ENCODE measurements around the gene ARPC3. TPM values are rescaled to one million over a fixed set of nuclear protein-coding genes. Genes with fewer than 3 reads are reported as not detected.
A peak's percentile ranks its signal among the peaks of the same experiment; 100 is the strongest.
"Not testable (repeated sequence)": the region's sequence is repeated elsewhere in the genome, so short reads cannot be mapped to it uniquely, and the experiment has no call there.

The ARPC3 gene
- total and polyA plus RNA-seq, 7 donors, result 52.7 to 168 (median 71.6) TPM

DNA sequence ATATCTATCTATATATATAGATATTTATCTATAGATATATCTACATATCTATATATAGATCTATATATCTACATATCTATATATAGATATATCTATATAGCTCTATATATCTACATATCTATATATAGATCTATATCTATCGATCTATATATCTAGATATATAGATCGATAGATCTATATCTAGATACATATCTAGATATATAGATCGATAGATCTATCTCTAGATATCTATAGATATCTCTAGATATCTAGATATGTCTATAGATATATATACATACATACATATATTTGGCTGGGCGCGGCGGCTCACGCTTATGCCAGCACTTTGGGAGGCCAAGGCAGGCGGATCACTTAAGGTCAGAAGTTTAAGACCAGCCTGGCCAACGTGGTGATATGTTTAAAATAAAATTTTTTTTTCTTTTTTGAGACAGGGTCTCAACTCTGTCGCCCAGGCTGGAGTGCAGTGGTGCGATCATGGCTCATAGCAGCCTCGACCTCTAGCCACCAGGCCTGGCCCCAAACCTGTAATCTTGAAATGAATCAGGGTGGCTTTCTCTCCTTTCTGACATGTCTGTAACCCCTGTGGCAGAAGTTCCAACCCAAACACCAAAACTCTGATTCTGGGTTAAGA lies 18.1 kb downstream of the ARPC3 start:
- 88% methylated on average over 12 of the region's 12 CpGs for WGBS, 3 donors
- H3K4me3 ChIP-seq, result peak overlapping the region; percentile 68
- DNase-seq, result no peak
- H3K4me1 ChIP-seq, result no peaks in the 10 kb centered on the region
- ATAC-seq, result no peak
- H3K9me3 ChIP-seq, result no peaks in the 10 kb centered on the region
- peaks cover 0 to 33% of the 10 kb centered on the region in 2 donors for H3K36me3 ChIP-seq (ENCODE audit: insufficient read depth in 1 of 2, low read depth in 1 of 2)
- no peaks in the 10 kb centered on the region for H3K27me3 ChIP-seq (ENCODE audit: insufficient read depth in 3 of 3, low read length in 2 of 3)
- intact Hi-C loops (cut with DNase I), result loop anchor here (2.0 to 5.0 kb wide), 2 partner anchors 330 to 331 kb away; no protein-coding TSS in a partner anchor
- TF ChIP-seq CTCF (IDR thresholded peaks at IDR 0.05), result no peak
- H3K27ac ChIP-seq, result no peak overlapping the region

DNA sequence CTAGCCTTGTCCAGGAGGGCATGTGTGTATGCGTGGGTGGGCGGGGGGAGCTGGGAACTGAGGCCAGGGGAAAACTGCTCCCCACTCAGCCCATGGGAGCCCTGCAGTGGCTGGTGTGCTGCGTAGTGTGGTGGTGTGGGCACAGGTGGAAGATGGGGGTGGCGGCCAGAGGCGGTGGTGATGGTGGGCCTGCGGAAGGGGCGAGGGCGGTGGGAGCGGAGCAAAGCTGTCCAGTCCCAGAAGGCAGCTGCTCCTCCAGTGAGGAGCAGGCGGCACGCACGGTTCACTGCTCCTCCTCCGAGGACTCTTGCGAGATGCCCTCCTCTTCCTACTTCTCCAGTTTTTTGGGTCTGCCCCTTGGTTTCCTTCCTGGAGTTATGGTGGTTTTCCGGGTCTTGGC lies 20.5 kb downstream of the ARPC3 start:
- H3K4me1 ChIP-seq; H3K27me3 ChIP-seq (ENCODE audit: insufficient read depth in 3 of 3, low read length in 2 of 3); ATAC-seq; DNase-seq; H3K36me3 ChIP-seq (ENCODE audit: insufficient read depth in 1 of 2, low read depth in 1 of 2); H3K4me3 ChIP-seq; H3K9me3 ChIP-seq; H3K27ac ChIP-seq: not testable (repeated sequence)
- 85 to 90% (median 85%) methylated on average over 11 to 15 of the region's 15 CpGs for WGBS, 3 donors
- intact Hi-C loops (cut with DNase I), result loop anchor here (2.0 to 5.0 kb wide), 2 partner anchors 327 to 329 kb away; no protein-coding TSS in a partner anchor

GRCh38 chr12:110426406-110426805 lies 23.7 kb downstream of the ARPC3 start:
- ATAC-seq, result no peak
- Histone ChIP-seq H3K36me3 (ENCODE audit: insufficient read depth in 1 of 2, low read depth in 1 of 2) (no peaks in the 10 kb centered on the region), H3K27ac (no peak overlapping the region), H3K27me3 (ENCODE audit: insufficient read depth in 3 of 3, low read length in 2 of 3) (no peaks in the 10 kb centered on the region), H3K4me3 (no peak overlapping the region), H3K4me1 (no peaks in the 10 kb centered on the region), H3K9me3 (no peaks in the 10 kb centered on the region)
- DNase-seq, result no peak
- intact Hi-C loops (cut with DNase I), result no loop called here
- 26 to 30% (median 29%) methylated on average over 3 of the region's 3 CpGs for WGBS, 3 donors
- TF ChIP-seq CTCF (IDR thresholded peaks at IDR 0.05), result no peak

DNA sequence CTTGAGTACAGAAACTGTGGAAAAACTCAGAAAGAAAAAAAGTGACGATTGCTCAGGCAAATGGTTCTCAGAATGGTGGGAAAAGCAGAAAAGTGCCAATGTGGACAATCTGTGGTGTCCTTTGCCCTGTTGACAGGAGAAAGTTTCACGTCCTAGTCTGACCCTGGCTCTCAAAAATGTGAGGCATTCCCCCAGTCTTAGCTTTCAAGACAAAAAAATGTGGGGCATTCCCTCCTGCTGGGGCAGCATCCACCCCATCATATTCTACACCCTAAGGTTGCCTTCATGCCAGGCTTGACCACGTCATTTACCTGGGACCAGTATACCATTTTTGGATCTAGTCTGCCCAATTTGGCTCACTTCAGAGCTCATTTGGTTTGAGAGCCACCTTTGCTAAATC lies 25.9 kb downstream of the ARPC3 start:
- Histone ChIP-seq H3K9me3 (no peaks in the 10 kb centered on the region), H3K4me1 (no peaks in the 10 kb centered on the region), H3K36me3 (ENCODE audit: insufficient read depth in 1 of 2, low read depth in 1 of 2) (no peaks in the 10 kb centered on the region), H3K27me3 (ENCODE audit: insufficient read depth in 3 of 3, low read length in 2 of 3) (no peaks in the 10 kb centered on the region), H3K4me3 (no peak overlapping the region), H3K27ac (no peak overlapping the region)
- intact Hi-C loops (cut with DNase I), result no loop called here
- no peak for TF ChIP-seq CTCF (IDR thresholded peaks at IDR 0.05)
- DNase-seq (no peak), ATAC-seq (no peak)
- 54 to 71% (median 58%) methylated on average over 3 of the region's 3 CpGs for WGBS, 3 donors

DNA sequence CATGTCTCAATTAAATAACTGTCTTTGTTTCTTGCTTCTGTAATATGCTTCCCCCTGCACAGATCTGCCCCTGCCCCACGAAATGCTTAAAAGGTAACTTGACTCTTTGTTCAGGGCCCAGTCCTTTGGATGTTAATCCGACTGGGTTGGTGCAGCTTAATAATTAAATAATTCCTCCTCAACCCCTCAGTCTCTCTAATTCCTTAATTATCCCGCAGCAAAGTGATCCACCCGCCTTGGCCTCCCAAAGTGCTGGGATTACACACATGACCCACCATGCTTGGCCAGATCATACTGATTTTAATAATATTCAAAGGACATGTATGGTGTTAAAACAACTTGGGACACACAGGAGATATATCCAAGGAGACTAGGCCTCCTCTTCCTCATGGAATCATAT lies 28.4 kb downstream of the ARPC3 start:
- Histone ChIP-seq H3K4me1 (no peaks in the 10 kb centered on the region), H3K27ac (no peak overlapping the region), H3K27me3 (ENCODE audit: insufficient read depth in 3 of 3, low read length in 2 of 3) (peaks cover 0 to 6% (median 0%) of the 10 kb centered on the region in 3 donors), H3K36me3 (ENCODE audit: insufficient read depth in 1 of 2, low read depth in 1 of 2) (no peaks in the 10 kb centered on the region), H3K4me3 (no peak overlapping the region), H3K9me3 (no peaks in the 10 kb centered on the region)
- ATAC-seq (no peak), DNase-seq (no peak)
- intact Hi-C loops (cut with DNase I), result no loop called here
- TF ChIP-seq CTCF (IDR thresholded peaks at IDR 0.05), result no peak
- 61 to 77% (median 63%) methylated on average over 4 of the region's 4 CpGs for WGBS, 3 donors

Data from psoas muscle (tissue), 8 donors.